NCI-H2029 (cell line): ENCODE results near the gene RBM46.

ENCODE experiments used
- DNase-seq: peaks from one replicate; lab custom pipeline; 2025; lab: John Stamatoyannopoulos, UW

The RBM46 gene, protein sequence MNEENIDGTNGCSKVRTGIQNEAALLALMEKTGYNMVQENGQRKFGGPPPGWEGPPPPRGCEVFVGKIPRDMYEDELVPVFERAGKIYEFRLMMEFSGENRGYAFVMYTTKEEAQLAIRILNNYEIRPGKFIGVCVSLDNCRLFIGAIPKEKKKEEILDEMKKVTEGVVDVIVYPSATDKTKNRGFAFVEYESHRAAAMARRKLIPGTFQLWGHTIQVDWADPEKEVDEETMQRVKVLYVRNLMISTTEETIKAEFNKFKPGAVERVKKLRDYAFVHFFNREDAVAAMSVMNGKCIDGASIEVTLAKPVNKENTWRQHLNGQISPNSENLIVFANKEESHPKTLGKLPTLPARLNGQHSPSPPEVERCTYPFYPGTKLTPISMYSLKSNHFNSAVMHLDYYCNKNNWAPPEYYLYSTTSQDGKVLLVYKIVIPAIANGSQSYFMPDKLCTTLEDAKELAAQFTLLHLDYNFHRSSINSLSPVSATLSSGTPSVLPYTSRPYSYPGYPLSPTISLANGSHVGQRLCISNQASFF

DNA sequence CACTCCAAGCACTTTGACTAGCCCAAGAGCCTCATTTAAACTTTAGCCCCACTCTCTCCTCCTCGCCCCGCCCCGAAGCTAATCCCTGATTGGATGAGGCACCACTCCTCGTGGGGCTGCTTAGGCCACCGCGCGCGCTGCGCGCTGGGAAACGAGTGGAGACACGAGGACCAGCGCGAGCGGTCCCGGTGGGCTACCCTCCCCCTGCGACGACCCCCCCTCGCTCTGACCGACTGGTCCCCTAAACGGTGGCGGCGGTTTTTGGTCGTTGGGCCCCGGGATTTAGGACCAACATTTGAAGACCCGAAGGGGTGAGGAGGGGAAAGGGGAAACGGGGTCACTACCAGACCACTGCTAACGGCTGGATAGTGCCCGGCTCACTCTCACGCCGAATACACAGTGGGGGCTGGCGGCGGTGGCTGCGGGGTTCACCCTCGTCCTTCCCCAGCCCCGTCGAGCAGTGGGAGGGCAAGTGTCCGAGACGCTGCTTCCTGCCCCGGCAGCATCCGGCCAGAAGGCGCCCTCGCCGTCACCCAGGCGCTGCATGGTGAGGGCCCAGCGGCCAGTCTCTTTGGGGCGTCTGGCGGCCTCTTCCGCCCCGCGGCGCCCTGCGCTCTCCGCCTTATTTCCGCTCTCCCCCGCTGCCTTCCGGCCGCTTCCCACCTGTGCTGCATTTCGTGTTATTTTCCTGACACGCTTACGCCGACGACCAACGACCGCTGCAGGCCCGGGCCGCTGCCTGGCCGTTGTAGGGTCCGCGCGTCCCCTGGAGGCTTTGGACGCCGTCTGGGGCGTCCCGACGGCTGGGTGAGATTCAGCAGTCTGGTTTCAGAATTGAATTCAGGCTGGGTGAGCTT is at the start of gene RBM46:
Gene RBM46 (plus strand): TSS at position 147 of the 857 bp plus-strand sequence. CDS start 15,481 bp downstream, outside the sequence.
- no peak for DNase-seq

DNA sequence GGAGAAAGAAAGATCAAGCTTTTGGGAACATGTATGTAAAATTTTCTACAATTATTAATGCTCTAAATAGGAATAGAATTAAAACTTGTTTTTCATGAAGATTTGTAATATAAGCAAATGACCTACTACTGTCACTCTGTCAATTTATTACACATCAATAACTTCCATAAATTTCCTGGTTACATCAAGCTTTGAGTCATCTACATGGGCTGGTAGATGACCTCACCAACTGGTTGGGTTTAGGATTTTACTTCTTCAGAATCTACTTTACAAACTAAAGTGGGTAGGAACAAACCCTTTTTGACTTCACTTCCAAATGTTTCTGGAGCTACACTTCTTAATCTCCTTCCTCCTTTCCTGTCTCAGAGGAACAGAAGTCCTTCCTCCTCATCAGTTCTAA is 49.3 kb upstream of the RBM46 start:
- DNase-seq: no peak

DNA sequence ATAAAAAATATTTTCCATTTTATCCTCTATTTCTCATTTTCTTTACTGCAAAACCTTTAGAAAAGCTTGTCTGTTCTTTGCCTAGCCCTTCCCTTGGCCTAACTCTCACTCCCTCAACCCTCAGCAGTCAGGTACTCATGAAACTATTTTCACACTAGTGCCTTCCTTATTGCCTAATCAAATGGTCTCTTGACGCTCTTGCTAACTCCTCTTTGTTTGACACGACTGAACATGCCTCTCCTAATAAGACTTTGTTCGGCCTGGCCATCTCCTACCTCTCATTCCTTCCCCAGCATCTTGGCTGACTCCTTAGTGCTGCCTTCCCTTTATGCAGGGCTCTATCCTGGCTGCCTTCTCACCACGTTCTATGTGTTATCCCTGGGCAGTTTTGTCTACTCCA is 48.4 kb upstream of the RBM46 start:
- no peak for DNase-seq

DNA sequence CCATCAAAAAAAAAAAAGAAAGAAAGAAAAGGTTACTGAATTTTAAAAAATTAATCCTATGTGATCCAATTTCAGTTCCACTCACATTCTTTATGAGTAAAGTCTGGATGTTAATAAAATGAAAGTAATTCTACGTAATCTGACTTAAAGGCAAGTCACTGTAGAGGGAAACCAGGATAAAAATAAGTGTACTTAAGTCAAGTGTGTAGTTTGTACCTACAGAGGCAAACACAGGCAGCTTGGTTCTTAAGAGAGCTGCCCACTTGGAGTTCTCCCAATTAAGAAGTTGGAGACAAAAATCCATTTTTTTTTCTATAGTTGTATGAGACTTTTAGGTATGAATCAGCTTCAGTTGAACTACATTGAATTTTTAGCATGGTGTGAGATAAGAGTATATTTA is 44.3 kb upstream of the RBM46 start:
- DNase-seq: no peak

DNA sequence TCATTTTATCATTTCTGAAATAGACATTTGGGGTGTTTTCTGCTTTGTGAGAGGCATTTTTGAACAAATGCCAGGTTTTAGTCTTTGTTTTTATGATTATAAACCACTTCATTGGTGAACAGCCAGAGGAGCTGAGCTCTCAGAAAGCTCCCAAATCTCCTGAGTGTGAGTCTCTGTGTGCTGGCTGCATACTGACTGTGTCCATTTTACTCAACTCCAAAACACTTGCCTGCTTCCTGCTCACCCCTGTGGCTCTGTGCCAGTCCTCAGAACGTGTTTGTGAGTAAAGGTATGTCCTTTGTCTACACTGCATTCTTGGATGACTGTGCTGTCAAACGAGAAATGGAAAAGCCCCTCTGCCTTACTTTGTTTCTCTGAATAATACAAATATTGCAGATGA is 42.6 kb upstream of the RBM46 start:
- no peak for DNase-seq

DNA sequence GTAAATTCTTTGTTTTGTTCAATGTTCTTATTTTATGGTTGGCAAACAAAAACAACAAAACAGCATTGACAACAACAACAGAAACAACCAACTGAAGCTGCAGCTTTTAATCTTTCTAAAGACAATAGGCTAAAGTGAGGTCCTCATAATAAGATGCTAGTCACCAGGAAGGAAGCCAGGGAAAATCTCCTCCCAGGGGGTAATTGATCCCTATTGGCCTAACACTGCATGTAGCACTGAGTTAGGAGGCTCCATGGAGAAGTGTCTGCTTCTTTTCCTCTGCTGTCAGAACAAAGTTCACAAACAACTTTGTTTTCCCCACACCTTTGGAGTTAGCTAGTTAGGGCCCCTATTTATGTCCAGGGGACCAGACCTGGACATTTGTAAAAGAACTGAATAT is 42.0 kb upstream of the RBM46 start:
- DNase-seq: no peak

DNA sequence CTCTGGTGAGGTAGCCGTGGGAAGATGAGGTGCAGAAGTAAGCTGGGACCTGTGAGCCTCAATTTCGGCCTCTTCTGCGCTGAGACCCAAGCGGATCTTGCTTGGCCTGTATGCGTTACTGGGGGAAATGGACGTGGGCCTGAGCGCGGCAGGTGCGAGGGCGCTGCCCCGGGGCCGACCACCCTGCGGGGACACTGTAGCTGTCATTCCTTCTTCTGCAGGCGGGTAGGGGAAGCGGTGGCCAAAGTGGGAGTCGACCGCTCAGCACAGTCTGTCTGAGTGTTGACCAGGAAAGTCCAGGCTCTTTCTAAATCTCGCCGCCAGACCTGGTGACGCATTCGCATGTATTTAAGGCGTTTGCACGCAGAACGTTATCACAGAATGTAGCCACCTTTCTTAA is 40.6 kb upstream of the RBM46 start:
- DNase-seq: no peak

DNA sequence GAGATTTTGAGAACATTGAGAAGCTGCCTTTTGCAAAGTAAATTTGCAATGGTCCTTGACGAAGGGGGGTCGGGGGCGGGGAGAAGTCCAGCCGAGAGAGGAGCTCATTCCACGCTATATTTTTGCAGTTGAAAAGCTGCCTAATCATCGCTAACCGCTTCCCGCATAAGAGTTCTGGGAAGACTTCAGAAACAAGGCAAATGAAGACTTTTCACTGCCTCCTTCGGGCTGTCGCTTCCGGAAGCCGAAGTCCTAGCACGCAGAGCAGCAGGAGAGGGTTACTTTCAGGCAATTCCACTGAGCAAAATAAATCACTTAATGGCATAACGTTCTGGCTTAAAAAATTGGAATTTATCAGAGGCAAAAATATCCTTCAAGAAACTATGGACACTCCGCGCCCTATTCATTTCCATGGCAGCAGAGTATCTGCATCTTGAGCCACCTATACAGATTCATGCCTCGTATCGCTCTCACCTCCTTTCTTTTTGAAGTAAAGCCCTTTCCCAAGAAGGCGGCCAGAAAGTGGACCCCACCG is 39.9 kb upstream of the RBM46 start:
- no peak for DNase-seq

DNA sequence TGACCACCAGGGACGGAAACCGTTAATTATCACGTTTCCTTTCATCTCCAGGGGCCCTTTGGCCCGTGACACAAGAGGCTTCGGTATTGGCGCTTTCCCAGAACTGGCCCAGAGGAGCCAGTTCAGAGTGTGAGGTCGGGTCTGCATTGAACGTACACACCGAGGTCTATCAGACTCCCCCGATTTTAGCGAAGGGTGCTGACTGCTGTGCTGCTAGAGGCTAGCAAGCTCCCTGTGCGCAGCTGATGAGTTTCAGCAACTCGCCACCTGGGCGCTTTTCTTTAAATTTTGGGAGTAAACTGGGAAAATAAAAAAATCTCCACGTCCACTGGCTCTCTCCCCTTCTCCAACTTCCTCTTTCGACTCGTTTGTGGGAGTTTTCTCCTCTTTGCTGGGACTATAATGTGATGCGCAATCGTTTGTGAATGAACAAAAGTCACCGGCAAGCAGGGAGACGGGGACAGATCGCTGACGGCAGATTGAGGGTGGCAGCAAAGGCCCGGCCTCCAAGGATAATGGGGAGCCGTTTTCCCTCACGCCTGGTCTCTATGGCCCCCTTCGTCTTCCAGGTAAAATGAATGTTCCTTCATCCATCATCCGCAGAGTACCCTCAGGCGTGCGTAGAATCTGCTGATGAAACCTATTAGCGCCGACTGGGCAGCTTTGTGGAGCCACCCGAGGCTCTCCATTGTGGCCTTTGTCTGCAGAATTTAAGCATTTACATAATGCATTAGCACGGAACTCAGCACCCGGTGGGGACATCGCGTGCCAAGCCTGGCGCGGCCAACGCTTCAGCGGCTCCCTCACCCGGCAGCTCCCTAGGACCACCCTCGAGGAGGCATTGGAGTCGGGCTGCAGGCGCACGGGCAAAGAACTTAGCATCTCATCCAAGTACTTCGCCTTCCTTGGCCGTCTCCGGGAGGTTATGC is 38.9 kb upstream of the RBM46 start:
- no peak for DNase-seq

DNA sequence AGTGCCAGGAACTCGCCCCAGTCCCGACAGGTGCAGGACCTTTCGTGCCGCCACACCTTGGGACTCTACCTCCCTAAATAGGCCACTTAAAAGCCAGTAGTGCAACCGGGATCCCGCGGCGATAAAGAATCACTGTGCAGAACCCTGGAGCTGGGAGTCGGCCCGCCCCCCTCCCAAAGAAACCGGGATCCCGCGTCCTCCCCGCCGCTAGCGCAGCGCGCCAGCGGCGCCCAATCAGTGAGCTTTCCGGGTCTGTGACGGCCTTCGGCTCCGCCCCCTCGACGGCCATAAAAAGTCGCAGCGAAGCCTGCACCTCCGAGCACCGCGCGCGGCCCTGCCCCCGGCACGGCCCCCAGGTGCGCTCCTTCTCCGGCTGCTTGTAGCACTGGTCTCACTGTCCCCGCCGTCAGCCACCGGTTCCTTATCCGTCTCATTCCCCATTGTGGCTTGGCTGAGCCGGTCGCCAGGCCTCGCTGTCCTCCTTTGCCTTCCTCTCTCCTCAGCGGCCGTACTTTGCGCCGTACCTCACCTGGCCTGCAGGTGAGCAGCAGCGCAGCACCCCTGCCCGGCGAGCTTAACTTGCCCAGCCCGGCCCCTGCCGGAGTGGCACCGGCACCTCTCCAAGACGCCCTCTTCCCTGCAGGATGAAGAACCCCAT is 37.3 kb upstream of the RBM46 start, which contains the start of gene LRAT:
Gene LRAT (plus strand): TSS at position 318 of the 658 bp plus-strand sequence. CDS start 327 bp downstream, at position 645.
- peak; percentile 6 for DNase-seq

DNA sequence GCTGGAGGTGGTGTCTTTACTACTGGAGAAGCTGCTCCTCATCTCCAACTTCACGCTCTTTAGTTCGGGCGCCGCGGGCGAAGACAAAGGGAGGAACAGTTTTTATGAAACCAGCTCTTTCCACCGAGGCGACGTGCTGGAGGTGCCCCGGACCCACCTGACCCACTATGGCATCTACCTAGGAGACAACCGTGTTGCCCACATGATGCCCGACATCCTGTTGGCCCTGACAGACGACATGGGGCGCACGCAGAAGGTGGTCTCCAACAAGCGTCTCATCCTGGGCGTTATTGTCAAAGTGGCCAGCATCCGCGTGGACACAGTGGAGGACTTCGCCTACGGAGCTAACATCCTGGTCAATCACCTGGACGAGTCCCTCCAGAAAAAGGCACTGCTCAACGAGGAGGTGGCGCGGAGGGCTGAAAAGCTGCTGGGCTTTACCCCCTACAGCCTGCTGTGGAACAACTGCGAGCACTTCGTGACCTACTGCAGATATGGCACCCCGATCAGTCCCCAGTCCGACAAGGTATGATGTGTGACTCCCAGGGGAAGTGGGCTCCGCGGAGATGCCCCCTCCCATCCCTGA is 36.6 kb upstream of the RBM46 start:
- no peak for DNase-seq

DNA sequence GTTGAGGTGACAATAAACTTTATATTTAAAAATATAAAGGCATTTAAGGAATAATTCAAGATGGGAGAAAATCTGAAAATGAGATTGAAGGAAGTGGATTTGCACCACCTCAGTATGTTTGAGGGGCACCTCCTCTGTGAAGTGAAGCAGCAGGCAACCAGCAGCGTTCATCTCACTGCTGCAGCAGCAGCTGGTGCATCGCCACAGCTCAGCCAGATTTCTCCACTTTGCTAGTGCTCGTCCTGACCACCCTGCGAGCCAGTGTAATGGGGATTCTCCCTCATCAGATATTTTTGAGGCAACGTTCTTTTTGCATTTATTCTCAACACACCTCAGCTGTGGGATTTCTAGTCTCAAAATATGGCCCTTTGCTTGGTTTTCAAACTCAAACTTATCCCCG is 23.4 kb upstream of the RBM46 start:
- no peak for DNase-seq

DNA sequence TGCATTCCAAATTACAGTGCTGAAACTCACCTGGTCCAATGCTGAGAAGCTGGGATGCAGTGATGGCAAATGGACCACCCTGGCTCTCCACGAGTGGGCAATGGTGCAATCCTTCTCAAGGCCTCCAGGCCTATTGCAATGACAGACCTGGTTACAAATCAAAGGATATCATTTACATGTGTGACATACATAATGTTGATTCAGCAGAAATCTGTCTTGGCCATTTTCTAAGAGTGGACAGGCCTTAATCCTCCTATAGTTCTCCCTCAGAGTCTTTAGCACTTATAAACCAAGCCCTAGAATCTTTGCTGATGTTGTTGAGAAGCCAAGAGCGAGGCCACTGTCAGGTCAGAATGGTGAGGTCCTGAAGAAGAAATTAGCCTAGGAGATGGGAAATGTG is 20.2 kb upstream of the RBM46 start:
- DNase-seq: no peak

DNA sequence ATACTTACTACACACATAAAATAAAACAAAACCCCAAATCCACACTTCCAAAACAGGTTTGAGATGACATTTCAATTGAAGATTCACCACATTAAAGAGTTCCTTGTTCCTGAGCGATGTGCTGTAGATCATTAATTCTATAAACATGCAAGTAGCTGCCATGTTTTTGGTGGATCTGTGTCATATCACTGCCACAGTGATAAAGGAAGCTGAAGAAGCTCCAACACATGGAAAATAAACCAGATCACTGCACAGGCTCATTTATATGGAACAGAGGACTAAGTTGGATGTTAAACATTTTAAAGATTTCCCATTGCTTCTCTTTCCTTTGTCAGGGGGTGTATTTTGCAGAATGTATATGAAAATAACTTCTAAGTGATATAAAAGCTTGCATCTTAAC is 2.8 kb upstream of the RBM46 start:
- DNase-seq: no peak

DNA sequence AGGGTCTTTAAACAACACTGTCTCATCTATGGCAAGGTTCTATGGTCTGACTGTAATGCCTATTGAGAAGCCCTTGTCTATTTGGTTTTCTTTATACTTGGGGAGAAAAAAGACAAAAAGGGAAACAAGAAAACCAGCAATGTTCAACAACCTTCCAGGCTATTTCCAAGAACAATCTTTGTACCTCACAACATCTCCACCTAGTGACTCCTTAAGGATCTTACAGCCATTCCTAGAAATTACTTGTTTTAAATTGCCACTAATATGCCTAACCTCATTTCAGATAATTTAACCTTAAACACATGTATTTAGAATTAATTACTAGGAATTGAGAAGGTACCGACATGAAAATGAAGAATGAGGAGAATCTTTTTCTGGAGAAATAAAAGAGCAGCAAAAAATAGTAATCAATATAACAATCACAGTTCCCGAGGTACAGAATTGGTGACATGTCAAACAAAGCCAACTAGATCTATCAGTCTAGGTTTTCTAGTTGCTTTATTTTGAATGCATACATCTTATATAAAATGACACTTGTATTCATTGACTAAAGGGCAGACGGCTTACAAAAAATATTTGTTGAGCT is 1.6 kb upstream of the RBM46 start:
- no peak for DNase-seq

DNA sequence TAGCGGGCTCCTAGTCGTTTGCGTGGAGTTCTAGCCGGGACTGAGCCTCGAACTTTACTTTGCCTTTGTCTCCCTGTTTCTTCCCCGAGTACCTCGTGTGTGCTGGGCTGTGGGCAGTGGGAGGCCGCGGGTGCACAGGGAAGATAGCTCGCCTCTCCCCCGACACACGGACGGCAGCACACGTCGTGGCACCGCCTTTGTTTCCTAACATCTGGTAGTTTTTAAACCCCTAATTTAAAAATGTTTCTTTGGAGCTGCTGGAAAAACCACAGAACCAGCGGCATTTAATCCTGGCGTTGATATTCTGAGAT is 866 bp downstream of the RBM46 start:
- no peak for DNase-seq

DNA sequence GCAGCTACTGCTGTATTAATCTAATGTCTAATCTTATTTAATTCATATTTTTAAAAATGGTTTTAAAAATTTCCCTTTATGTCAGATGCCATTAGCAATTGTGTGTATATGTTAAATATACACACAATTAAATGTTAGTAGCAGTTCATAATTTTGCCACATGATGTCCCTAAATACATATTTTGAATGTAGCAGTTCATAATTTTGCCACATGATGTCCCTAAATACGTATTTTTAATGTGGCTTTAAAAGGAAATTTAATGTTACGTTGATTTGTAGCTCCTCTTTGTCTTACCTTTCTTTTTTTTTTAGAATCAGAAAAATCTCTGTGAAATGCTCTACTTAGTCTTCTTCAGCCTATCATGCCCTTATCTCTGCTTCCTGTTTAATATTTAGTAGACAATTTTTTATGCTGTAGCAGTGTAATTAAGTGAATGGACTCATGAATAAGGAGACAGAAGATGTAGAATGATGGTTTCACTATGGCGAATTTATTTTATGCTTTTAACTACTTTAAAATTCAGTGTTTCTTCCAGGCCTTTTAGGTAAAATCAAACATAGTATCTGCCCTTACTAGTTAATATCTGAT is 26.1 kb downstream of the RBM46 start:
- DNase-seq: no peak

DNA sequence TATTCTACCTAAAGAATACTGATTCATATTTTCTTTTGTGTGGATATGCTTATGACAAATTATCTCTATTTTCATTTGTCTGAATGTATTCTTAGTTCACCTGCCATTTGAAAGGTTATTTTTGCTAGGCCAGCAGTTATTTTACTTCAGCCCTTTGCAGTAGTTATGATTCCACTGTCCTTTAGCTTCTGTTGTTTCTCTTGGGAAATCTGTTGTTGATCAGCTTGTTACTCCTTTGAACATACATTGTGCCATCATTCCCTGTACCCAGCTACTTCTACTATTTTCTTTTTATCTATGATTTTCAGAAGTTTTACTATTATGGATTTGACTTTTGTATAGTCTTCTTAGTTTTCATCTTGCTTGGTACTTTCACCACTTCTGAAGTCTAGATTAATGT is 37.2 kb downstream of the RBM46 start:
- DNase-seq: no peak

DNA sequence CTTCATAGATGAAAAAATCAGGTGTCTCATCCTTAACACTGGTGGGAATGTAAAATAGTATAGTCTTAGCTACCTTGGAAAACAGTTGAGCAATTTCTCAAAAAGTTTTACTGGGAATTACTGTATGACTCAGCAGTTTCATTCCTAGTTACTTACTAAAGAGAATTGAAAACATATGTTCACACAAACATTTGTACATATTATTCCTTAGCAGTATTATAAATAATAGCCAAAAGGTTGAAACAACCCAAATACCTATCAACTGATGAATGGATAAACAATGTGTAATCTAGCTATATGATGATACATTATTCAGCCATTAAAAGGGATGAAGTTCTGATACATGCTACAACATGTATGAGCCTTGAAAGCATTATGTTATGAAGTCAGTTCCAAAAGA is 41.7 kb downstream of the RBM46 start:
- DNase-seq: no peak

DNA sequence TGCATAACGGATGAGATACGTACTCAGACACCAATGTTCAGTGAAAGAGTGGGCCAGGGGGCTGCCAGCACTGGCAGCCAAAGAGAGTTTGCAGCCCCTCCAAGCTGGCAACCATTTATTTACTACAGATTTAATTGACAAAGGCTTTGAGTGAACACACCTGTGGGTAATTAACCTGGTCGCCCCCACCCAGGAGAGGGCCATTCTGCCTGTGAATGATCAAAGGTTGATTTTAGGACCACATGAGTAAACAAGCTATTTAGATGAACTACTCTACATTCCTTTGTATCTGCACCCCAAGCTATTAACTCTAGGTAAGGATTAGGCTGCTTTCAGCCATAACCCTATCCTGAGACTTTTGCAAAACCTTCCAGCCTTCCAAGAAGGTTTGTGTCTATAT is 55.0 kb downstream of the RBM46 start:
- no peak for DNase-seq
